Tracheal epithelial cell (primary cell): ENCODE results near the gene DKK2. TPM values are rescaled to one million over a fixed set of nuclear protein-coding genes. Genes with fewer than 3 reads are reported as not detected.

Experiments
- total RNA-seq: library from RNA; depleted of rRNA; stranded (reverse); fragments of >200 nt; gene quantifications from 2 replicates; pipeline ENCODE4 v1.2.1, GENCODE V29; 2014

Gene DKK2, protein sequence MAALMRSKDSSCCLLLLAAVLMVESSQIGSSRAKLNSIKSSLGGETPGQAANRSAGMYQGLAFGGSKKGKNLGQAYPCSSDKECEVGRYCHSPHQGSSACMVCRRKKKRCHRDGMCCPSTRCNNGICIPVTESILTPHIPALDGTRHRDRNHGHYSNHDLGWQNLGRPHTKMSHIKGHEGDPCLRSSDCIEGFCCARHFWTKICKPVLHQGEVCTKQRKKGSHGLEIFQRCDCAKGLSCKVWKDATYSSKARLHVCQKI
- total RNA-seq: under 0.01 TPM in 1 of 2 replicates, not detected in the other

GRCh38 chr4:107035819-107036583 lies at the start of gene DKK2:
Gene DKK2, minus strand, starts transcription at chr4:107036313. Its CDS starts 722 bp downstream, at chr4:107035591.

